ENCODE data around the gene LRP1B. TPM values are rescaled to one million over a fixed set of nuclear protein-coding genes. Genes with fewer than 3 reads are reported as not detected.

Gene LRP1B
- total and polyA plus RNA-seq, 4 donors, result 0.01 to 0.84 (median 0.17) TPM

- TF ChIP-seq ZBTB33 (IDR thresholded peaks at IDR 0.05) (no peak), RXRA (IDR thresholded peaks at IDR 0.05) (no peak)
Observed at GRCh38 chr2:140465301-140465700, 1665.5 kb downstream of the LRP1B start (continued).

GRCh38 chr2:140462990-140463389, 1667.8 kb downstream of the LRP1B start:
- H3K9ac ChIP-seq (ENCODE audit: low read depth in 1 of 2, low read length in 2 of 2), result no peak overlapping the region
- no peak for DNase-seq (ENCODE audit: low spot score)
- H3K4me3 ChIP-seq (ENCODE audit: low read depth in 1 of 3, low read length in 3 of 3), result no peak overlapping the region
- no peaks in the 10 kb centered on the region for H3K36me3 ChIP-seq (ENCODE audit: control insufficient read depth in 4 of 4, insufficient read depth in 3 of 4, low read depth in 1 of 4, low read length in 3 of 4)
- H3K9me3 ChIP-seq (ENCODE audit: control insufficient read depth in 4 of 4, low read length in 3 of 4), result no peaks in the 10 kb centered on the region
- TF ChIP-seq REST (IDR thresholded peaks at IDR 0.05) (no peak), ATF3 (IDR thresholded peaks at IDR 0.05) (no peak), SP1 (IDR thresholded peaks at IDR 0.05) (no peak), JUND (IDR thresholded peaks at IDR 0.05) (no peak), FOXA1 (IDR thresholded peaks at IDR 0.05) (no peak), GABPA (IDR thresholded peaks at IDR 0.05 in 1 of 2, conservative IDR thresholded peaks at IDR 0.05 in 1 of 2) (no peak)
- H3K27ac ChIP-seq (ENCODE audit: low read depth in 1 of 2, low read length in 2 of 2), result no peak overlapping the region
- no peaks in the 10 kb centered on the region for H3K4me1 ChIP-seq (ENCODE audit: control insufficient read depth in 4 of 4, insufficient read depth in 4 of 4, low read length in 3 of 4)
- H3K27me3 ChIP-seq (ENCODE audit: control insufficient read depth in 4 of 4, insufficient read depth in 4 of 4, low read length in 3 of 4), result no peaks in the 10 kb centered on the region
- WGBS, result 74% methylated on average over 4 of the region's 4 CpGs

GRCh38 chr2:140457483-140457882, 1673.3 kb downstream of the LRP1B start:
- WGBS, result 74% methylated on average over 3 of the region's 3 CpGs
- TF ChIP-seq RXRA (IDR thresholded peaks at IDR 0.05) (no peak), HNF4G (IDR thresholded peaks at IDR 0.05) (no peak), RAD21 (IDR thresholded peaks at IDR 0.05) (no peak), SP1 (IDR thresholded peaks at IDR 0.05) (no peak), CTCF (IDR thresholded peaks at IDR 0.05; ENCODE audit: low read depth, low read length, missing input control) (no peak), ATF3 (IDR thresholded peaks at IDR 0.05) (no peak), HNF4A (conservative IDR thresholded peaks at IDR 0.05) (no peak), JUND (IDR thresholded peaks at IDR 0.05) (no peak), EGR1 (IDR thresholded peaks at IDR 0.05; ENCODE audit: low read depth in 2 of 2) (no peak), REST (IDR thresholded peaks at IDR 0.05) (no peak), MAX (IDR thresholded peaks at IDR 0.05) (no peak), FOXA2 (IDR thresholded peaks at IDR 0.05) (no peak), NR2F2 (IDR thresholded peaks at IDR 0.05) (no peak), FOXA1 (IDR thresholded peaks at IDR 0.05) (no peak)
- H3K4me1 ChIP-seq (ENCODE audit: control insufficient read depth in 4 of 4, insufficient read depth in 4 of 4, low read length in 3 of 4), result no peaks in the 10 kb centered on the region
- H3K9ac ChIP-seq (ENCODE audit: low read depth in 1 of 2, low read length in 2 of 2), result no peak overlapping the region
- no peak overlapping the region for H3K27ac ChIP-seq (ENCODE audit: low read depth in 1 of 2, low read length in 2 of 2)
- no peaks in the 10 kb centered on the region for H3K9me3 ChIP-seq (ENCODE audit: control insufficient read depth in 4 of 4, low read length in 3 of 4)
- DNase-seq (ENCODE audit: low spot score), result no peak
- no peaks in the 10 kb centered on the region for H3K27me3 ChIP-seq (ENCODE audit: control insufficient read depth in 4 of 4, insufficient read depth in 4 of 4, low read length in 3 of 4)
- no peak overlapping the region for H3K4me3 ChIP-seq (ENCODE audit: low read depth in 1 of 3, low read length in 3 of 3)
- no peaks in the 10 kb centered on the region for H3K36me3 ChIP-seq (ENCODE audit: control insufficient read depth in 4 of 4, insufficient read depth in 3 of 4, low read depth in 1 of 4, low read length in 3 of 4)
